ENCODE measurements around the gene SPOUT1. TPM values are rescaled to one million over a fixed set of nuclear protein-coding genes. Genes with fewer than 3 reads are reported as not detected.

The SPOUT1 gene
- total RNA-seq, 1 donor from 2014 or later, result 48.6 TPM

- no peak for TF ChIP-seq POLR2AphosphoS5 (IDR thresholded peaks at IDR 0.05; ENCODE audit: insufficient read depth in 1 of 2, low read depth in 1 of 2)
- TF ChIP-seq CTCF (IDR thresholded peaks at IDR 0.05), result no peak
- TF ChIP-seq POLR2A (IDR thresholded peaks at IDR 0.05), result no peak
- Histone ChIP-seq H3K4me1 (peaks cover 32% of the 10 kb centered on the region), H3K27me3 (no peaks in the 10 kb centered on the region), H3K9me3 (no peaks in the 10 kb centered on the region), H3K4me3 (peak overlapping the region; percentile 79 to 98), H3K27ac (peak overlapping the region; percentile 88), H3K36me3 (peaks cover 0 to 5% of the 10 kb centered on the region in 2 donors)
- intact Hi-C loops (cut with DNase I), result no loop called here
- DNase-seq (ENCODE audit: extremely low spot score in 2 of 2), result no peak
Observed at GRCh38 chr9:128770286-128771030, 59.1 kb downstream of the SPOUT1 start.

Other genes starting within 250 kb of the SPOUT1 start
- gene DYNC2I2, start 172.9 kb downstream of the SPOUT1 start, total RNA-seq, result 46.9 TPM
- 137 TPM for gene SET, start 140.6 kb downstream of the SPOUT1 start, total RNA-seq
- 8.3 TPM for gene PKN3, start 127.3 kb downstream of the SPOUT1 start, total RNA-seq
- gene ZDHHC12, start 105.7 kb downstream of the SPOUT1 start, total RNA-seq, result 19.4 TPM
- gene ZER1, start 57.9 kb downstream of the SPOUT1 start, total RNA-seq, result 54.8 TPM
- 11.0 TPM for gene TBC1D13, start 42.5 kb downstream of the SPOUT1 start, total RNA-seq
- 28.2 TPM for gene ENDOG, start 11.3 kb downstream of the SPOUT1 start, total RNA-seq
- gene KYAT1, start 52.2 kb upstream of the SPOUT1 start, total RNA-seq, result 11.0 TPM
- gene LRRC8A, start 52.3 kb upstream of the SPOUT1 start, total RNA-seq, result 110 TPM
- 23.6 TPM for gene PHYHD1, start 91.2 kb upstream of the SPOUT1 start, total RNA-seq
- 8.1 TPM for gene DOLK, start 117.8 kb upstream of the SPOUT1 start, total RNA-seq
- 69.0 TPM for gene NUP188, start 117.9 kb upstream of the SPOUT1 start, total RNA-seq
- gene SH3GLB2, start 198.5 kb upstream of the SPOUT1 start, total RNA-seq, result 86.2 TPM
- gene MIGA2, start 206.8 kb upstream of the SPOUT1 start, total RNA-seq, result 35.1 TPM